SU-DHL-6 (cell line): Measurements from ENCODE around the gene RBCK1.

ENCODE experiments used
- CTCF ChIP-seq: fragments of 200-600 bp; sonication (generic); IDR thresholded peaks from one replicate; pipeline ENCODE4 v1.5.1; 2017; ENCODE audit warnings: antibody characterized with exemption, mild to moderate bottlenecking, low read length, moderate library complexity; ENCODE audit not compliant: insufficient read depth, poor library complexity, severe bottlenecking
- EZH2phosphoT487 ChIP-seq: fragments of 200-600 bp; sonication (generic), shearing (Covaris generic); conservative IDR thresholded peaks from 2 replicates; pipeline ENCODE4 v1.6.1; 2018; ENCODE audit warnings: mild to moderate bottlenecking, antibody characterized with exemption, low read length, moderate library complexity, mixed read lengths

GRCh38 chr20:440148-440547 is 32.0 kb downstream of the RBCK1 start:
- no peak for TF ChIP-seq CTCF
- TF ChIP-seq EZH2phosphoT487, result no peak
